NCI-H1436 treated with DMSO at 0.1 percent for 48 hours (cell line): Measurements from ENCODE around the gene KLF3.

Experiments used
- DNase-seq: peaks from one replicate; lab custom pipeline; 2025; lab: John Stamatoyannopoulos, UW

KLF3 gene

DNA sequence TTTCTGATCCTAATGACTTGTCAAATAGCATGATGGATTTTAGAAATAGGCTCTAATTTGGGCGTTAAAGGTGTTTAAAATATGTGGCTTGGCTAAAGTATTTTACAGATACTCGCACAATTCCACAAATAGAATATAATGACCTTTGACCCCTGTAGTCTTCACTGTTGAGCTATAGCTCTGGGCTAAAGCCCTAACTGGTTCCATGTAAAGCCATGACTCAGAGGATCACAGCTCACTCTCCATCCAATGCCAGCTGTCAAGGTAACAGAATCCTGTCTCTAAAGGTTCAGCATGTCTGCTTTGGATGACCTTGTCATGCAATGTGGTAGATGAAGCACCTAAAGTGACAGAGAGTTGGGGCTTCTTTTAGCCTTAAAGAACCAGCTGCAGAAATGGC lies 76.3 kb downstream of the KLF3 start:
- no peak for DNase-seq

DNA sequence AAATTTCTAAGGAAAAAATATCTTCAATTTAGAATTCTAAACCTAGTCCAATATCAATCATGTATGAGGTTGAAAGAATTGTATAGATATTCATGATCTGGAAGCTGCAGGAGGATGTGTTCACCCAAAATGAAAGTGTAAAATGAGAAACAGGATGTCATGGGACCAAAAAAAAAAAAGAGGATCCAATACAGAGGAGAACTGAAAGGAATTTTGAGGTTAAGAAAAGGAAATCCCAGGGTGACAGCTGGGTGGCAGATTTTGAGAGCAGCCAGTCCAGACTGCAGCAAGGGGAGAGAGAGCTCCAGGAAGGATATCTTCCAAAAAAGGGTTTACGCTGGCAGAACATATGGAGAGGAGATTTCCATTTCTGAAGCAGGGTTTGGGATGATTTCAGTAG lies 79.9 kb downstream of the KLF3 start:
- DNase-seq, result no peak

DNA sequence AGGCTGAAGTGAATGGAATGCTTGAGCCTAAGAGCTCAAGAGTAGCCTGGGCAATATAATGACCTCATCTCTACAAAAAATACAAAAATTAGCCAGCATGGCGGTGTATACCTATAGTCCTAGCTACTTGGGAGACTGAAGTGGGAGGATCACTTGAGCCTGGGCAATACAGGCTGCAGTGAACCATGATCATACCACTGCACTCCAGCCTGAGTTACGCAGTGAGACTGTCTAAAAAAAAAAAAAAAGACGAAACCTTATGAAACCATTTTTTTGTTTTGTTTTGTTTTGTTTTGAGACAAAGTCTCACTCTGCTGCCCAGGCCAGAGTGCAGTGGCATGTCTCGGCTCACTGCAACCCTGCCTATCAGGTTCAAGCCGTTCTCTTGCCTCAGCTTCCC lies 81.9 kb downstream of the KLF3 start:
- no peak for DNase-seq

DNA sequence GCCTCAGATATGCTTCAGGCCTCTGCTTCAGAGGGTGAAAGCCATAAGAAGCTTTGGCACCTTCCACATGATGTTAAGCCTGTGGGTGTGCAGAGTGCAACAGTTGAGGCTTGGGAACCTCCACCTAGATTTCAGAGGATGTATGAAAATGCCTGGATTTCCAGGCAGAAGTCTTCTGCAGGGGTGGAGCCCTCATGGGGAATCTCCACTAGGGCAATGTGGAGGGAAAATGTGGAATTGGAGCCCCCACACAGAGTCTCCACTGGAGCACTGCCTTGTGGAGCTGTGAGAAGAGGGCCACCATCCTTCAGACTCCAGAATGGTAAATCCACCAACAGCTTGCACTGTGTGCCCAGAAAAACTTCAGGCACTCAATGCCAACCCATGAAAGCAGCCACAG lies 83.6 kb downstream of the KLF3 start:
- DNase-seq, result no peak

DNA sequence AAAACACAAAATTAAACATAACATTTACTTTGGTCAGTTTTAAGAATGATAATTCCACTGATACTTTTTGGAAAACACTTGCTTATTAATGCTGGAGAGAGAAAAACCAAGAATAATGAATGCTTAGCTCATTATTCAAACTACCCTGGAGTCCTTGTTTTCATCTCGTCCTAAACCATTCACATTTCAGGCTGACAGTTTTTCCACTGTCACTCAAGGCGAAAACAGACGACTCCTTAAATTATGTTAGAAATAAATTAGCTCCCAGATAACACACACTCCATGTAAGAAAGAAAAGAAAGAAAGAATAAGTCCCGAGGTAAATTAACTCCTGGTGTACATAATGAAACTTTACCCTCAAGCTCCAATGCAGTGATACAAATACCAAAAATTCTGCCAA lies 85.3 kb downstream of the KLF3 start:
- DNase-seq, result no peak
